Activated CD4-positive, alpha-beta T cell treated with anti-CD3 and anti-CD28 coated beads, Interleukin-2, amount 50 U/mL, for 4 hours (primary cell): ENCODE results near the gene WNT1.
A peak's percentile ranks its signal among the peaks of the same experiment; 100 is the strongest.

Source experiments
- DNase-seq, 2 experiments: peaks; one replicate each; pipeline ENCODE4 v3.0.0-alpha.2; 2020

Gene WNT1

DNA sequence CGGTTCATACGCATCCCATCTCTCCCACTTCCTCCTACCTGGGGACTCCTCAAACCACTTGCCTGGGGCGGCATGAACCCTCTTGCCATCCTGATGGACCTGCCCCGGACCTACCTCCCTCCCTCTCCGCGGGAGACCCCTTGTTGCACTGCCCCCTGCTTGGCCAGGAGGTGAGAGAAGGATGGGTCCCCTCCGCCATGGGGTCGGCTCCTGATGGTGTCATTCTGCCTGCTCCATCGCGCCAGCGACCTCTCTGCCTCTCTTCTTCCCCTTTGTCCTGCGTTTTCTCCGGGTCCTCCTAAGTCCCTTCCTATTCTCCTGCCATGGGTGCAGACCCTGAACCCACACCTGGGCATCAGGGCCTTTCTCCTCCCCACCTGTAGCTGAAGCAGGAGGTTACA is 3.6 kb downstream of the WNT1 start:
- no peak for DNase-seq

DNA sequence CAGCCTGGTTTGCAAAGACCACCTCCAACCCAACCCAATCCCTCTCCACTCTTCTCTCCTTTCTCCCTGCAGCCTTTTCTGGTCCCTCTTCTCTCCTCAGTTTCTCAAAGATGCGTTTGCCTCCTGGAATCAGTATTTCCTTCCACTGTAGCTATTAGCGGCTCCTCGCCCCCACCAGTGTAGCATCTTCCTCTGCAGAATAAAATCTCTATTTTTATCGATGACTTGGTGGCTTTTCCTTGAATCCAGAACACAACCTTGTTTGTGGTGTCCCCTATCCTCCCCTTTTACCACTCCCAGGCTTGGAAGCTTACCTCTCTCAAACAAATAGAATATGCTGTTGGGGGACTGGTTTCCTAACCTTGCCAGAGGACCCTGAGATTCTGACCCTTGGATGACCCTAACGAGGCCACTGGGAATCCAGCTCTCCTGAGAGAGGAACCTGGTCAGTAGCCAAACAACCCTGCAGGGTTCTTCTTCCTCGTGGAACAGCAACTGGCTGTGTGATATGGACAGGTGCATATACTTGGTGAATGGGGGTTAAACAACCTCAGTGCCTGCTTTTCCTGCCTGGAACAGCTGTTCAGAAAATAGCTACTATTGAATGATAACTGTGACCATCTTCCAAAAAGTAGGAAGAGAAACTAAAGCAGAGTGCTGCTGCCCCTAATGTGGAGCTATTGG is 4.4 kb downstream of the WNT1 start:
- DNase-seq = no peak

DNA sequence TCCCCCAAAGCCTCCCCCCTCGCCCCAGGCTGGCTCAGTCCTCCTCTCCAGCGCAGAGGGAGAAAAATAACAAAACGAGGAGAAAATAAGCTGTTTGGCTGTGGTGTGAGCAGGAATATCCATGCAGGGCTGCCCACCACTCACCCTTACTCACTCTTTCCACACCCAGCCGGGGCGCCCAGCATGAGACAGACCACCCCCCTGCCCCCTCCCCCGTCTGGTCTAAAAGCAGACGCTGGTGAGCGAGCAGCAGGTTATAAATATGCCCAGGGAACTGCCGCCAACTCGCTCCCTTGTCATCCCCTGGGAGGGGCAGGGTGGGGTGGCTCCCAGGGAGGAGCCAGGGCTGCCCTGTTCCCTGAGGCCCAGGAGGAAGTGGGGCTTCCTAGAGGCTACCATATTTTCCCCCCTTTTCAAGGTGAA is 7.4 kb downstream of the WNT1 start:
- no peak for DNase-seq

DNA sequence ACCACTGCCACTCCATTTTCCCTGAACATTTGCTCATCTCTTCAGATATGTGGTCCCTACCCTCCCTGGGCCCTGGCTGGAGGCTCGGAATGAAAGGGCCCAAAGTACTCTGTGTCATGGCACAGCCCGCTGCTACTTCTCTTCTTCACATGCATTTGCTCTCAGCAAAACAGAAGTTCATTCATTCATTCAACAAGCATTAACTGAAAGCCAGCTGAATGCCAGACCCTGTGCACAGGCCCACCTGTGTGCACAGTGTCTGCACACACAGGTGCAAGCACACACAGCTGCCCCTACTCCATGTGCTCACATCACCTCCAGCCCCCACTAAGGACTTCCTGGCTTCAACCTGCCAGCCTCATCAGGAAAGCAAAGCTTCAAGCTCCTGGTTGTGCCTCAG is 7.8 kb downstream of the WNT1 start:
- no peak for DNase-seq

DNA sequence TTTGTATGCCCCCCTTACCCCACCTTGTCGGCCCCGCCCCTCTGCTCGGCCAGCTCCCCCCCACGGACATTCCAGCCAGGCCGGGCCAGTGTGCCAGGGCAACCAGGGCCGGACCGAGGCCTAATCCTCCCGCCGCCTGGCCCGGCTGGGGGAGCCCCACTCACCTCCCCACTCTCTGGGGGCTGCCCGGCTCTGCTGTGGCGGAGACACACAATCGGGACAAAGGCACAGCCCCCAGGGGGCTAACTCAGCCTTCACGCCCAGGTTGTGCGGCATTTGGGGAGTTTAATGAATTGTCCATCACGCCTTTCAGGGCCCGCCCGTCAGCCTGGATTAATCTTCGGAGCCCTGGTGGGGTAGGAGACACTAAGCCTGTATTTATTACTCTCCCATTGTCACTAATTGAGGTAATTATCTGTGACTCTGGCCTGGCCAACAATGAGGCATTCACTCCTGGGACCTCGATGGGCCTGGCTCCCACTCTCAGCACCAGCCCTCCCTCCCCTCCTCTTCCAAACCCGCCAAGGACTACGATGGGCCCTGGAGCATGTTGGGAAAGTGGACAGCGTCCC is 8.7 kb downstream of the WNT1 start:
- no peak for DNase-seq

DNA sequence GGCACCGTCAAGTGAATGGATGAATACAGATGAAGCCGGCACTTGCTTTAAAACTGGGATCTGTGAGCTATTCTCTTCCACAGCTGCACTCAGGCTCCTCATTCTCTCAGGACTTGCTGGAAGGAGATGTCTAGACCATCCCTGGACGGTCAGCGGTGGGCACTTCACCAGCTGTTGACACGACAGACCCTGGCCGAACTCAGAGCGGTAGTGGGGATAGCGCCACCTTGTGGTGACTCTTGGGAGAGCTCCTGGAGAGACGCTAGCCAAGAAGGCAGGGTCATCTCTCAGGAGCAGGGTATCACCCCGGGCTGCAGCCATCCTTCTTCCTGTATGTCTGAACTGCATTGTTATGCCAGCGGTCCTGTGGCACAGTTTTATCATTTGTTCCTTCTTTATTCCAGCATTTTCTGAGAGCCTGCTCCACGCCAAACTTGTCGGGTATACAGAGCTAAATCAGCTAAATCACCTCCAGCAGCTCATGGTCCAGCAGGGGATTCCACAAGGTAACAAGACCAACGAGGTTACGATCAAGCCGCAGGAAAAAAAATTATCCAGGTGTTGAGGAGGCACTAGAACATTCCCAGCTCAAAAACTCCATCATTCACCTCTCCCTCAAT is 10.0 kb downstream of the WNT1 start:
- DNase-seq = peak; percentile 64 to 67

DNA sequence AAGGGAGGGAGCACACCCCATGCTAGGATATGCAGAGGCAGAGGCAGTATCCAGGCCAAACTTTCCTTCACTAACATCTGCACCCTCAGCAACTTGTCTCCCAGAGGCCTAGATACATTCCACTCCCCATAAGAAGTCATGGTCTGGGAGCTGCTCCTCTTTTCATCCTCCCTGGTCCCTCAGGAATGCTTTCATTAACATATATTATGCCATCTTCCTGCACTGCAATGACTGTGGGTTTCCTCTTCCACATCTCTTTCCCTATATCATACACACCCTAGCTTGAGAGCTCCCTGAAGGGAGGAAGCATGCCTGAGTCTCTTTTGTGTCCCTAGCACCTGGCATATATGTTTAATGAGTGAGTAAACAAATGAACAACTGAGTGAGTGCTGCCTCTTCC is 12.4 kb downstream of the WNT1 start:
- no peak for DNase-seq

DNA sequence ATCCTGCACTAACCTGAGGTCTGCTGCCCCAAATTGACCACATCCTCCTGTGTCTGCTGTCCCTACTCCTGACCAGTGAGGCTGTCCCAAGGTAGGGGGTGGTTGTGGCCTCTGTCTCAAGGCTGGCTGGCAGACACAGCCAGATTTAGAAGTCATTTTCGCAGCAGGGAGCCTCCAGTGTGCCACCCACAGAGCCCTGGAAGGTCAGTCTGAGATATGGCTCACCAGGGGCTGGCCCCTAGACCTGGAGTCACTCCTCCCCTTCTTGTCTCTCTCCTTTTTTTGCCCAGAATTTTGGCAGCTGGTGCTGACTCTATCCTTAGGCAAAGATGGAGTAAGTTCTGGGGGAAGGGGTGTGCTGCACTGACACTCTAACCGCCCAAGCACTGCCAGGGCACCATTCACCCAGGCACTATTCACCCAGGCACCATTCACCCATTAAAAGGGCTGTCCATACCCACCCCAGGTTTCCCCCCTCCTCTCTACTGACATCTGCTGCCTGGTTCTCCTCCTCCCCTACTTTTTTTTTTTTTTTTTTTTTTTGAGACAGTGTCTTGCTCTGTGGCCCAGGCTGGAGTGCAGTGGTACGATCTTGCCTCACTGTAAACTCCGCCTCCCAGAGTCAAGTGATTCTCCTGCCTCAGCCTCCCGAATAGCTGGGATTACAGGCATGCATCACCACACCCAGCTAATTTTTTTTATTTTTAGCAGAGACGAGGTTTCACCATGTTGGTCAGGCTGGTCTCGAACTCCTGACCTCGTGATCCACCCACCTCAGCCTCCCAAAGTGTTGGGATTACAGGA is 13.3 kb downstream of the WNT1 start:
- DNase-seq = no peak

DNA sequence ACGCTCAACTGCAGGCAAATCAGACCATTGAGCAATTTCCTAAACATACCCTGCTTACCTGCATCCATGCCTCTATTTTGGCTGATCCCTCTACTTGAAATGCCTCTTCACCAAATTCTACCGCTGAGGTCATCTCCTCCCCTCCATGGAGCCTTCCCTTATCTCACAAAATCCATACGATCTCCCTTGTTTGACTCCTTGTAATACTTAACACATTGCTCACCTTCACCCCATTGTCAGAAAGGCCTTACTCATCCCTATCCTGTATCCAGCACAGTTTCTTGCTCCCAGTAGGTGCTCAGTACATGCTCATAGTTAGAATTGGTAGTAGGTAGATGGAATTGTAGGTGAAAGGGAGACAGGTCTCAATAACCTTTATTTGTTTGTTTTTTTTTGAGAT is 15.7 kb downstream of the WNT1 start:
- DNase-seq = no peak

DNA sequence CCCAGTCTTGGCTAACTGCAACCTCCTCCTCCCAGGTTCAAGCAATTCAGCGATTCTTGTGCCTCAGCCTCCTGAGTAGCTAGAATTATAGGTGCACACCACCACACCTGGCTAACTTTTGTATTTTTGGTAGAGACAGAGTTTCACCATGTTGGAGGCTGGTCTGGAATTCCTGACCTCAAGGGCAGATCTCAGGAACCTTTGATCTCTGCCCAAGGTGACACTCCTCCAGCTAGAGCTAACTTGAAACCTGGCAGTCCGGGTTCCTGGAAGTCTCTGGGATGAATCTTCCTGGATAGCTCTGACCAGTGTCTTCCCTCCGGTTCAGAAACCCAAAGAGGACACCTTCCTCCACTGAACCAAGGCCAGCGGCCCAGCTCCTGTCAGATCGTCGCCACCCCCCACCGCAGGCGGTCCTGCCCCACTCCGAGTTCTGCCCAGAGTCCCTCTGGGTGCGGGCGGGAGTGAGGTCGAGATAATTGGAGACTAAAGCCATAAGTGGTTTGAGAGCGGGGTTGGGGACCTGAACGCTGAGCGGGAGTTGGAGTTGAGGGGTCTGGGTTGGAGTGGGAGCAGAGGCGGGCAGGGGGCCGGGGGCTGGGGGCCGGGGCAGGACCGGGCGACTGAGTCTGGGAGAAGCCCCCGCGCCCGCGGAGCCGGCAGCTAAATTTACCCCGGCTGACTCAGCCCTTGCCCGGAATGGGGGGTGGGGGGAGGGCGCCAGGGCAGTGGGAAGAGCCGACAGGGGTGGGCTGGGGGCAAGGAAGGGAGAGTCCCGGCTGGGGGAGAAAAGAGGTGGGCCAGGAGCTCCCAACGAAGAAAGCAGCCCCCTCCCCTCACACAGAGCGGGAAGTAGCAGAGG is 16.3 kb downstream of the WNT1 start:
- no peak for DNase-seq

DNA sequence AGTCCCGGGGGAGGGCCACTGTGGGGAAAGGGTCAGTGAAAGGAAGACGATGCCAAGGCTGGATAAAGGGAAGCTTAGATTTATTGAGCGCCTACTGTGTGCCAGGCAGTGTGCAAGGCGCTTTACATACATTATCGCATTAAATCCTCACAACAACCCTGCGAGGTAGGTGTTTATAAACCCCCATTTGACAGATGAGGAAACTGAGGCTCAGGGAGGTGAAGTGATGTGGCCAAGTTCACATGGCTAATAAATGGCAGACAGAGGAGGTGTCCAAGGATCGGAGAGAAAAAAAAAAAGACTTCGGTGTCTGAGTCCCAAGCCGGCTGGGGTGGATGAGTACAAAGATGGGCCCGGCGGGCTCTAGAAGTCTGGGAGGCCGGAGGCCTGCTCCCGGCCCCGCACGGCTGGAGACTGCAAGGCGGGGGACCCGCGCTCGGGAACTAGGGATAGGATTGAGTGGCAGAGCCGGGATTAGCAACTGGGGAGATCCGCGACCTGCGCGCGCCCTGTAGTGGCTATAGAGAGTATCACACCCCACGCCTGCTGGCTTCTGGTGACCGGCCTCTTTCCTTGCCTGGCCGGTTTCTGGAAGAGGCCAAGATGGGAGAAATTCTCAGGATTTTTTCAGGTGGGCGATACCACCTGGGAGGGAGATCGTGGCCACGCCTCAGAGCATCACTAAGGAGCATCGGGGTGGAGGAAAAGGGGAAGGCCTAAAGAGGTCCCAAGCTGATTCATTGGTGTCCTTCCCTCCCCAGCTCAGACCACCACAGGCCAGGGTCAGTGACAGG is 17.2 kb downstream of the WNT1 start:
- peak in 1 of 2 experiments; percentile 37 for DNase-seq

DNA sequence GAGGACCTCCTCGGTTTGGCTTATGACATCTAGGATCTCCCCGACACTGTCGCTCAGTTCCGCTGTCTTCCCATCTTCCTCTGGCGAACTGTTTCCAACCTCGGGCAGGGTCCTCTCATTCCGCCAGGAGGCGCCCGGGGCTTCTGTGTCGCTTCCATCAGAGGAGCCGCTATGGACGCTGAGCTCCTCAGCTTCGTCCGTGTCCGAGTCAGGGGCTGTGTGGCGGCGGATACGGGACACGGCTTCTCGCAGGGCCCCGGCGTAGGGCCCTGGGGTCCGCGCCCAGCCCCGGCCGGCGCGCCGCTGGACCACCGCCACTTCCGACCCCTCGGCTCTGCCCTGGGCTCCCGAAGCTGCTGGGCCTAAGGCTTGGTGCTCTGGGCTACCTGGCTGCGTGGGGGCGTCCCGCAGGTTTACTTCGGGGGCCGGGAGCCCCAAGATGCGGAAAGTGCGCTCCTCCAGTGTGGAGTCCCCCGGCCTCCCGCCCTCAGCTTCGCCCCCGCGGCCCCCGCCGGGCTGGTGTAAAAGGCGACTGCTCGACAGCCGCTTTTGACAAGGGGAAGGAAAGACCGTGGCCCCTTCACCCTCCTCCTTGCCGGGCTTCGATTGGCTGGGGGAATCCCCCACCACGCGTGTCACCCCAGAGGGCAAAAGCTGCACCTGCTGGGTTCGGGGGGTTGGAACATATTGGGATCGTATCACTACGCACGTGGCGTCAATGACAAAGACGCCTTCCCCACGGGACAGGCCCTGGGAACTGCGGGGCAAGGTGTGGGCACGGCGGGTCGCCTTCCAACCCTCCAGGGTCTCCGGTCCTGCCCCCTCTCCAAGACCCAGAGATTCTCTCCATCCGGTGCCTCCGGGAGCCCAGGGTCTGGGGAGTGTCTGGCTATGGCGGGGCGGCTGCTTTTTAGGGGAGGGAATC is 18.9 kb downstream of the WNT1 start:
- peak; percentile 60 to 61 for DNase-seq

DNA sequence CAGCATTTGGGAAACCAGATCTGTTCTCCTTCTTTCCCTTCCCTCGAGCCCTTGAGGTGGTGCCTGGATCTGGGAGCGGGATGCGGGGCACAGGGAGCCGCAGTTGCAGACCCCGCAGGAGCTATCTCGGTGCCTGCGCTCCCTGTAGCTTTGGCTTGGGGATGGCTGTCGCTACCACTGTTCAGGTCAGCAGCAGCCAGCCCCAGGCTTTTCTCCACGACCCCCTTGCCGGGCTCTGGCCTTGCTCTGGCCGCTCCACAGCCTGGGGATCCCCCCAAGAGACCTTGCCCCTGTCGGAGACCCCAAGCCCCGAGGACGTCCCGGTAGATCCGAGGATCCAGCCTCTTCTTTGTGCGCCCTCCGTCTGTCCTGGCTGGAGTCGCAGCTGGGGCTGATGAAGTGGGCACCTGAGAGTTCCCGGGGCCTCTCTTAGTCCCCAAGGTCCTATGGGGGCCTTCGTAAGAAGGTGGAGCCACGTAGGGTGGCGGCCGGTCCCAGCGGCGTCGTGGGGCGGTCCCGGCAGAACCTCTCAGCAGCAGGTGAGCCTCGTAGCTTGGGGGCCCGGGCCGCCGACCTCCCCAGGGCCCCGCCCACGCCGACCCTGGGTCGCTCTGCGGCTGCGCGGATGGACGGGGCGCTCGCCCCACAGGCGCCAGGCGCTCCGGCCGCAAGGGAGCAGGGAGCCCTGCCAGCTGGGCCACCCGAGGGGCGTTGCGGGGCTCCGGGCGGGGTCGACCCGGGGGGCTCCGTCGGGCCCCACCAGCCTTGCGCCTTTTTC is 19.8 kb downstream of the WNT1 start:
- no peak for DNase-seq

DNA sequence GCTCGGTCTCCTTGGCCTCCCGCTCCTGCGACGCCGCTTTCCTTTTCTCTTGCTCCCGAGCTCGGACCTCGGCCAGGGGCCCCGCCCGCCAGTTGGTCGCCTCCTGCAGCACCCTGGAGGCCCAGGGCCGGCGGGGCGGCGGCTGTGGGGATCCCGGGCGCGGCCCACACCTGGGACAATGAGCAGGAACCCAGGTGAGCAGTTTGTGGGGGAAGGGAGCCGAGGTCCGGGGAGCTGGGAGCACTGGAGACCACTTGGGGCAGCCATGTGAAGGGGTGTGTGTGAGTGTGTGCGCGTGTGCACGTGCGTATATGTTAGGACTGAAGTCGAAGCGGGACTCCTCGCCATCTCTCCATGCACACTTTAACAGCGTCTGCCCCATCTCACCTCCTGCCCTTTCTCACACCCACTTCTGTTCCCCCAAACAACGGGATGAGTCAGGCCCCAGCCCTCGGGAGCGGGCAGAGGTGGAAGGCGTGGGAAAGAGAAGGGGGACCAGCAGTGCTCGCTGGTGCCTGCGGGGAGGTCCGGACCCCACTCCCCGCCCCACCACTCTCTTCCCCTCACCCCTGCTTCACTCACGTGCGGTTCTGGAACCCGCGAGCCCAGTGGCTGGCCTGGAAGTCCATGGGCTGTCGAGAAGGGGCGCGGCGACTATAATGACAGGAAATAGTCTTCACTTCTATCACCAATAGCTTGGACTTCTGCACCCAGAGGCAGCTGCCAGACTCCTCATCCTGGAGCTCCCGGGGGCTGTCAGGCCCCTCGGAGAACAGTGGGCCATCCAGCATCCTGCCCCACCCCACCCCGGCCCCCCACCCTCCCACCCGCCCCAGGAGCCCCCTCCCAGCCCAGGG is 20.6 kb downstream of the WNT1 start:
- DNase-seq = peak in 1 of 2 experiments; percentile 37

DNA sequence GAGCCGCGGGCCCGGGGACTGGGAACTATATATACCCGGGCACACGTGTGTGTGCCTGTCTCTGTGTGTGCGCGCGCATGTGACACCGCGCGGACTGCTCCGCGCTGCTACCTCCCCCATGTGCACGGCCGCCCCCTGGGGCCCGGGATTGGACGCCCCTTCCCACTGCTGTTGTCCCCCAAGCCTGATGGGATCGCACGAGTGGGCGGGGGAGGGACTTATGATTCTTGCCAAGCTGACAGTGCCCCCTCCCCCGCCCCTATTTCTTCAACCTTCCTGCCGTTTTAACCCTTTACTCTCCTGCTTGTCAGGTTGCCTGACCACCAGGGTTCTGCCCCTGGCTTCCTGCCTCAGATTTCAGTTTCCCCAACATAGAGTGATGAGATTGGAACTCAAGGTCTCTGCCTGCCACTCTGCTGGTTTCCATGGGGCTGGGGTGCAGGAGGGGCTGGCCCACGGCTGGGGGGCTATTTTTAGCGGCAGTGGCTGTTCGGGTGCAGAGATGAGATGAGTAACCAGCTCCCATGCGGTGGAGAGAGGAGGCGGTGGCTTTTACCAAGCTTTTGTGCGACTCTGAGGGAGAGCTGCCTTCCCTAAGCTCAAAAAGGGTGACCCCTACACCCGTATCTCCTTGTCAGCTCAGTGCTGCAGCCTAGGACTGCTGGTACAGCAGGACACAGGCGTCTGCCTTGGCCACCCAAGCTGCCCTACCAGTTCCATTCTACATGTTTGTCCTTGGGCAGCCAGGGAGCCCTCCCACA is 21.4 kb downstream of the WNT1 start, which contains the start of gene DDN:
Gene DDN, minus strand, starts transcription at position 5 of the 761 bp plus-strand sequence. CDS start 88 bp downstream, outside the sequence.
- DNase-seq = peak in 1 of 2 experiments; percentile 43

DNA sequence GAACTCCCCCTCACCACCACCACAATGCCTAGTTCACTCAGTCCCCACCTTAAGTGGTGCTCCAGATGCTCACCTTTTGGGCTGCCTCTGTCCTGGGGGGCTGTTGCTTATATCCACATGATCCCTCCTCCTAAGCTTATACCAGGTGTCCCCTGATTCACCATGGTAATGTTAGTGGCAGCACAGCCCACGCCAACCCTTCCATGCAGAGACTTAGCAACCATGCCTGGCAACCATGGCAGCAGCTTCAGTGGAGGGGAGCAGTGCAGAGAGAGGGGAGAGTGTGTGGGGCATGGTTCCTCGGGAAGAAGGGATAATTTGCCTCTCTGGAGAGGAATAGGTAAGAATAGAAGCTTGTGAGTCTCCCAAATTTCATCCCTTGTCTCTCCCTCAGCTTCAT is 22.2 kb downstream of the WNT1 start:
- DNase-seq = no peak

DNA sequence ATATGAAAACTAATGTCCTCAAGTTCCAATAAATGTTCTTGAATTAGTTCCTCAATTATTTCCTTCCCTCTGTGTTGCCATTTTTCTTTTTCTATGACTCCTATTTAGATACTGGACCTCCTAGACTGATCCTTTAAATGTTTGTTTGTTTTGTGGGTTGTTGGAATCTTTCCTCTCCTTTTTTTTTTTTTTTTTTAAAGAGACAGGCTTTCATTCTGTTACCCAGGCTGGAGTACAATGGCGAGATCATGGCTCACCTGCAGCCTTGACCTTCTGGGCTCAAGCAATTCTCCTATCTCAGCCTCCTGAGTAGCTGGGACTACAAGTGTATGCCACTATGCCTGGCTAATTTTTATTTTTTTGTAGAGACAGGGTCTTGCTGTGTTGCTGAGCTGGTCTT is 30.8 kb downstream of the WNT1 start:
- DNase-seq = no peak
